ENCODE results near the gene ZNF664.

The ZNF664 gene

GRCh38 chr12:123990511-123990910, 17.5 kb downstream of the ZNF664 start:
- no peak for DNase-seq (ENCODE audit: low read depth in 2 of 2)

GRCh38 chr12:123991372-123991951, 18.4 kb downstream of the ZNF664 start:
- no peak for DNase-seq (ENCODE audit: low read depth in 2 of 2)

GRCh38 chr12:123992118-123992825, 19.3 kb downstream of the ZNF664 start:
- DNase-seq (ENCODE audit: low read depth in 2 of 2): no peak

GRCh38 chr12:123995023-123995748, 22.2 kb downstream of the ZNF664 start:
- DNase-seq (ENCODE audit: low read depth in 2 of 2): no peak

GRCh38 chr12:123996581-123996980, 23.6 kb downstream of the ZNF664 start:
- no peak for DNase-seq (ENCODE audit: low read depth in 2 of 2)

GRCh38 chr12:123997033-123997822, 24.2 kb downstream of the ZNF664 start:
- no peak for DNase-seq (ENCODE audit: low read depth in 2 of 2)

- DNase-seq (ENCODE audit: low read depth in 2 of 2): no peak
Measured at GRCh38 chr12:123997908-123998307, 24.9 kb downstream of the ZNF664 start.

- DNase-seq (ENCODE audit: low read depth in 2 of 2): no peak
Measured at GRCh38 chr12:123998344-123998990, 25.5 kb downstream of the ZNF664 start.

GRCh38 chr12:123998991-123999359, 26.0 kb downstream of the ZNF664 start:
- no peak for DNase-seq (ENCODE audit: low read depth in 2 of 2)

- DNase-seq (ENCODE audit: low read depth in 2 of 2): no peak
Measured at GRCh38 chr12:124000111-124000510, 27.1 kb downstream of the ZNF664 start.

- no peak for DNase-seq (ENCODE audit: low read depth in 2 of 2)
Measured at GRCh38 chr12:124001343-124001742, 28.3 kb downstream of the ZNF664 start.

- DNase-seq (ENCODE audit: low read depth in 2 of 2): no peak
Measured at GRCh38 chr12:124002021-124002644, 29.1 kb downstream of the ZNF664 start.

GRCh38 chr12:124002654-124003053, 29.6 kb downstream of the ZNF664 start:
- DNase-seq (ENCODE audit: low read depth in 2 of 2): no peak

GRCh38 chr12:124004233-124004875, 31.3 kb downstream of the ZNF664 start:
- no peak for DNase-seq (ENCODE audit: low read depth in 2 of 2)

GRCh38 chr12:124006085-124006845, 33.2 kb downstream of the ZNF664 start:
- no peak for DNase-seq (ENCODE audit: low read depth in 2 of 2)

GRCh38 chr12:124006846-124007713, 34.1 kb downstream of the ZNF664 start:
- no peak for DNase-seq (ENCODE audit: low read depth in 2 of 2)

- no peak for DNase-seq (ENCODE audit: low read depth in 2 of 2)
Measured at GRCh38 chr12:124007826-124008570, 35.0 kb downstream of the ZNF664 start.

GRCh38 chr12:124008595-124008994, 35.6 kb downstream of the ZNF664 start:
- no peak for DNase-seq (ENCODE audit: low read depth in 2 of 2)
